Measurements from ENCODE around the gene ACOXL.

The ACOXL gene

DNA sequence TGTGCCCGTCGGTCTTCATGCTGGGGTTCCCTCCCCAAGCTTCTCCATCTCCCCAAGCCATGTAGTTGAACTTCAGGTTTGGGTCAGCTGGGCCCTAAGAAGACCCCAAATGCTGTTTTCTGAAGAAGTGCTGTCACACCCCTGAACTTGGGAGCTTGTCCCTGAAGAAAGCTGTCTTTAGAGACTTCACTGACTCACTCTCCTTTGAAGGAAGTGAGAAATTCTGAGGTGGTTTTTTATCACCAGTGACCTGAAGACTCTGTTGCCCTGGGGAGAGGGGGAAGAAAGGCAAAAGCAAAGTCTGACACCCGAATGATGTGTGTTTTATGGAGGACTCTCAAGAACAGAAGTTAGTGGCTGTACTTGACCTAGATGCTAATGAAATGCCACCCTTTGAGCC lies 304.8 kb downstream of the ACOXL start (continued):
- no peak for TF ChIP-seq ZNF626 (tag by site-specific recombination; IDR thresholded peaks at IDR 0.05)
- TF ChIP-seq, protein P1, sequence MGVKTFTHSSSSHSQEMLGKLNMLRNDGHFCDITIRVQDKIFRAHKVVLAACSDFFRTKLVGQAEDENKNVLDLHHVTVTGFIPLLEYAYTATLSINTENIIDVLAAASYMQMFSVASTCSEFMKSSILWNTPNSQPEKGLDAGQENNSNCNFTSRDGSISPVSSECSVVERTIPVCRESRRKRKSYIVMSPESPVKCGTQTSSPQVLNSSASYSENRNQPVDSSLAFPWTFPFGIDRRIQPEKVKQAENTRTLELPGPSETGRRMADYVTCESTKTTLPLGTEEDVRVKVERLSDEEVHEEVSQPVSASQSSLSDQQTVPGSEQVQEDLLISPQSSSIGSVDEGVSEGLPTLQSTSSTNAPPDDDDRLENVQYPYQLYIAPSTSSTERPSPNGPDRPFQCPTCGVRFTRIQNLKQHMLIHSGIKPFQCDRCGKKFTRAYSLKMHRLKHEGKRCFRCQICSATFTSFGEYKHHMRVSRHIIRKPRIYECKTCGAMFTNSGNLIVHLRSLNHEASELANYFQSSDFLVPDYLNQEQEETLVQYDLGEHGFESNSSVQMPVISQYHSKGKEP (tag by site-specific recombination; IDR thresholded peaks at IDR 0.05) = no peak
- no peak for TF ChIP-seq ZNF248 (tag by site-specific recombination; IDR thresholded peaks at IDR 0.05)
- TF ChIP-seq, protein P2, sequence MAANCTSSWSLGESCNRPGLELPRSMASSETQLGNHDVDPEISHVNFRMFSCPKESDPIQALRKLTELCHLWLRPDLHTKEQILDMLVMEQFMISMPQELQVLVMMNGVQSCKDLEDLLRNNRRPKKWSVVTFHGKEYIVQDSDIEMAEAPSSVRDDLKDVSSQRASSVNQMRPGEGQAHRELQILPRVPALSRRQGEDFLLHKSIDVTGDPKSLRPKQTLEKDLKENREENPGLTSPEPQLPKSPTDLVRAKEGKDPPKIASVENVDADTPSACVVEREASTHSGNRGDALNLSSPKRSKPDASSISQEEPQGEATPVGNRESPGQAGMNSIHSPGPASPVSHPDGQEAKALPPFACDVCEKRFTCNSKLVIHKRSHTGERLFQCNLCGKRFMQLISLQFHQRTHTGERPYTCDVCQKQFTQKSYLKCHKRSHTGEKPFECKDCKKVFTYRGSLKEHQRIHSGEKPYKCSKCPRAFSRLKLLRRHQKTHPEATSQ (tag by site-specific recombination; IDR thresholded peaks at IDR 0.05) = no peak
- TF ChIP-seq, protein P3, sequence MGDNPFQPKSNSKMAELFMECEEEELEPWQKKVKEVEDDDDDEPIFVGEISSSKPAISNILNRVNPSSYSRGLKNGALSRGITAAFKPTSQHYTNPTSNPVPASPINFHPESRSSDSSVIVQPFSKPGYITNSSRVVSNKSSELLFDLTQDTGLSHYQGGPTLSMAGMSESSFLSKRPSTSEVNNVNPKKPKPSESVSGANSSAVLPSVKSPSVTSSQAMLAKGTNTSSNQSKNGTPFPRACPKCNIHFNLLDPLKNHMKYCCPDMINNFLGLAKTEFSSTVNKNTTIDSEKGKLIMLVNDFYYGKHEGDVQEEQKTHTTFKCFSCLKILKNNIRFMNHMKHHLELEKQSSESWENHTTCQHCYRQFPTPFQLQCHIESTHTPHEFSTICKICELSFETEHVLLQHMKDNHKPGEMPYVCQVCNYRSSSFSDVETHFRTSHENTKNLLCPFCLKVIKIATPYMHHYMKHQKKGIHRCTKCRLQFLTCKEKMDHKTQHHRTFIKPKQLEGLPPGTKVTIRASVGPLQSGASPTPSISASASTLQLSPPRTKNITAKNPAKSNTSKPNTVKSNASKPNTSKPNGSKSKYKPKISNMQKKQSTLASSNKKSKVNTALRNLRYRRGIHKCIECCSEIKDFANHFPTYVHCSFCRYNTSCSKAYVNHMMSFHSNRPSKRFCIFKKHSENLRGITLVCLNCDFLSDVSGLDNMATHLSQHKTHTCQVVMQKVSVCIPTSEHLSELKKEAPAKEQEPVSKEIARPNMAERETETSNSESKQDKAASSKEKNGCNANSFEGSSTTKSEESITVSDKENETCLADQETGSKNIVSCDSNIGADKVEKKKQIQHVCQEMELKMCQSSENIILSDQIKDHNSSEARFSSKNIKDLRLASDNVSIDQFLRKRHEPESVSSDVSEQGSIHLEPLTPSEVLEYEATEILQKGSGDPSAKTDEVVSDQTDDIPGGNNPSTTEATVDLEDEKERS (tag by site-specific recombination; IDR thresholded peaks at IDR 0.05) = no peak

DNA sequence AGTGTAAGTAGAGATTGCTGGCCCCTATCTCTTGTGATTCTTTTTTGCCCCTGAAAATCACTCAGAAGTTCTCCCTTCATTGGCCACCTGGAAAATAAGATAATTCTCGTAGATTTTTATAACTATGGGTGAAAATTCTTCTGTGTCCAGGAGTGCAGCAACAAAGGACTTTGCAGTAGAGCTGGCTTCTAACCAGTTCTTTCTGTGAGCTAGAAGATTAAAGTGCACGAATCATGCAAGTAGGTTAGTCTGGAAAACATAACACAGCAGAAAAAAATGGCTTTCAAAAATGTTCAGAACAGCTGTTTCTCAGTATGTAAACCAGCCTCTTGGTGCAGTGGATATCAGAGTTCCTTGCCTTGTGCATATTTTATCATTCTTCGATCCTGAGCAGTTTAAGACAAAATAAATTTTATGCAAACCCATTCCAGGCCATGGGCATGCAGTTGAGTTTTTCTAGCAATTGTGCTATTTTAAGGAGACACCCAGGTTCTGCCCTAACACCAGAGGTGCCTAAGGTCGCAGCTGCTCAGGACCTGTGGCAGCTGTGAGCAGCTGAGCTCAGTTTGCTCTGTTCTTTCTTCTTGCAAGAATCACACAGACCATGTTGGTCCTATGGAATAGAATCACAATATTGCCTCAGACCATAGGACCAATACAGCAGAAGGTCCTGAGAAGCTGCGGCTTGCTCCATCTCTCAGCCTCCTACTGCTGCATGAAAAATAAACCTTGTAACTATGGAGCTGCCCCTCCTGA lies 307.4 kb downstream of the ACOXL start:
- Histone ChIP-seq H3K4me1 (ENCODE audit: control insufficient read depth, insufficient read depth, low read length) (peaks cover 3% of the 10 kb centered on the region; the same call in 1 of the 2 replicates), H3K9me3 (ENCODE audit: control insufficient read depth, insufficient read depth, low read depth, low read length) (no peaks in the 10 kb centered on the region), H3K27ac (ENCODE audit: extremely low read depth, low read depth, low read length) (no peak overlapping the region), H3K36me3 (ENCODE audit: control insufficient read depth in 2 of 2, insufficient read depth in 1 of 2, low read length in 2 of 2) (no peaks in the 10 kb centered on the region), H3K4me3 (ENCODE audit: low read depth, low read length) (no peak overlapping the region)
- no peak for TF ChIP-seq ZNF626 (tag by site-specific recombination; IDR thresholded peaks at IDR 0.05)
- no peak for TF ChIP-seq ZNF701 (tag by site-specific recombination; IDR thresholded peaks at IDR 0.05)
- TF ChIP-seq, protein P3 (tag by site-specific recombination; IDR thresholded peaks at IDR 0.05) = no peak
- no peak for TF ChIP-seq SCRT2 (tag by site-specific recombination; IDR thresholded peaks at IDR 0.05)
- no peak for TF ChIP-seq ZFHX2 (tag by site-specific recombination; conservative IDR thresholded peaks at IDR 0.05)
- no peak for TF ChIP-seq ZNF521 (tag by site-specific recombination; IDR thresholded peaks at IDR 0.05)
- no peak for TF ChIP-seq BCL11B (tag by site-specific recombination; IDR thresholded peaks at IDR 0.05; ENCODE audit: low read depth)
- TF ChIP-seq, protein P4, sequence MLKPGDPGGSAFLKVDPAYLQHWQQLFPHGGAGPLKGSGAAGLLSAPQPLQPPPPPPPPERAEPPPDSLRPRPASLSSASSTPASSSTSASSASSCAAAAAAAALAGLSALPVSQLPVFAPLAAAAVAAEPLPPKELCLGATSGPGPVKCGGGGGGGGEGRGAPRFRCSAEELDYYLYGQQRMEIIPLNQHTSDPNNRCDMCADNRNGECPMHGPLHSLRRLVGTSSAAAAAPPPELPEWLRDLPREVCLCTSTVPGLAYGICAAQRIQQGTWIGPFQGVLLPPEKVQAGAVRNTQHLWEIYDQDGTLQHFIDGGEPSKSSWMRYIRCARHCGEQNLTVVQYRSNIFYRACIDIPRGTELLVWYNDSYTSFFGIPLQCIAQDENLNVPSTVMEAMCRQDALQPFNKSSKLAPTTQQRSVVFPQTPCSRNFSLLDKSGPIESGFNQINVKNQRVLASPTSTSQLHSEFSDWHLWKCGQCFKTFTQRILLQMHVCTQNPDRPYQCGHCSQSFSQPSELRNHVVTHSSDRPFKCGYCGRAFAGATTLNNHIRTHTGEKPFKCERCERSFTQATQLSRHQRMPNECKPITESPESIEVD (tag by site-specific recombination; IDR thresholded peaks at IDR 0.05) = no peak
- TF ChIP-seq ZBTB1 (tag by site-specific recombination; IDR thresholded peaks at IDR 0.05) = no peak
- TF ChIP-seq, protein P5, sequence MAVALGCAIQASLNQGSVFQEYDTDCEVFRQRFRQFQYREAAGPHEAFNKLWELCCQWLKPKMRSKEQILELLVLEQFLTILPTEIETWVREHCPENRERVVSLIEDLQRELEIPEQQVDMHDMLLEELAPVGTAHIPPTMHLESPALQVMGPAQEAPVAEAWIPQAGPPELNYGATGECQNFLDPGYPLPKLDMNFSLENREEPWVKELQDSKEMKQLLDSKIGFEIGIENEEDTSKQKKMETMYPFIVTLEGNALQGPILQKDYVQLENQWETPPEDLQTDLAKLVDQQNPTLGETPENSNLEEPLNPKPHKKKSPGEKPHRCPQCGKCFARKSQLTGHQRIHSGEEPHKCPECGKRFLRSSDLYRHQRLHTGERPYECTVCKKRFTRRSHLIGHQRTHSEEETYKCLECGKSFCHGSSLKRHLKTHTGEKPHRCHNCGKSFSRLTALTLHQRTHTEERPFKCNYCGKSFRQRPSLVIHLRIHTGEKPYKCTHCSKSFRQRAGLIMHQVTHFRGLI (tag by site-specific recombination; IDR thresholded peaks at IDR 0.05) = no peak
- no peak for TF ChIP-seq ZNF292 (tag by site-specific recombination; IDR thresholded peaks at IDR 0.05; ENCODE audit: borderline replicate concordance, low read depth)
- ChIA-PET CTCF (no interaction called here), POLR2A (no interaction called here)

Data from HEK293 (cell line).